ENCODE results near the gene DLEU7.

Gene DLEU7

GRCh38 chr13:50788551-50789210 is 54.8 kb downstream of the DLEU7 start:
- DNase-seq, result no peak

GRCh38 chr13:50787316-50788195 is 55.9 kb downstream of the DLEU7 start:
- DNase-seq, result no peak

- DNase-seq, result no peak
These were observed 59.7 kb downstream of the DLEU7 start for GRCh38 chr13:50783717-50784290.

GRCh38 chr13:50783066-50783465 is 60.4 kb downstream of the DLEU7 start:
- DNase-seq, result no peak

GRCh38 chr13:50780201-50781015 is 63.1 kb downstream of the DLEU7 start:
- DNase-seq, result no peak

- no peak for DNase-seq
These were observed 63.9 kb downstream of the DLEU7 start for GRCh38 chr13:50779443-50780200.
